Keratinocyte (primary cell): Measurements from ENCODE around the gene CIROP. TPM values are rescaled to one million over a fixed set of nuclear protein-coding genes. Genes with fewer than 3 reads are reported as not detected.

Experiments
- DNase-seq: peaks from one replicate; pipeline ENCODE4 v3.0.0-alpha.2; 2011; ENCODE audit warnings: low read depth, missing footprints, low spot score
- FAIRE-seq: peaks from 2 replicates; lab custom pipeline; 2011; peaks lifted over from hg19 to GRCh38; lab: Jason Lieb, UNC
- H2AFZ ChIP-seq: 2 replicates; pipeline ENCODE4 v1.6.0; 2012; ENCODE audit warnings: low read length, control low read depth, inconsistent platforms; ENCODE audit not compliant: control insufficient read depth
- H3K27ac ChIP-seq: 2 replicates; pipeline ENCODE4 v1.5.1; 2011; ENCODE audit warnings: low read length; ENCODE audit not compliant: control insufficient read depth, insufficient read depth
- H3K27me3 ChIP-seq: 3 replicates; pipeline ENCODE4 v1.6.0; 2011; ENCODE audit warnings: low read length; ENCODE audit not compliant: control insufficient read depth, insufficient read depth; ENCODE audit errors: extremely low read depth
- H3K36me3 ChIP-seq, 2 experiments: 2 replicates in 1 of 2; 3 replicates in 1 of 2; pipeline ENCODE4 v1.5.1; 2011; ENCODE audit warnings: low read length in 2 of 2, mild to moderate bottlenecking in 1 of 2; ENCODE audit not compliant: control insufficient read depth in 2 of 2, insufficient read depth in 2 of 2; ENCODE audit errors: extremely low read depth in 1 of 2
- H3K4me1 ChIP-seq: 3 replicates; pipeline ENCODE4 v1.5.1; 2011; ENCODE audit warnings: low read length; ENCODE audit not compliant: control insufficient read depth, insufficient read depth; ENCODE audit errors: extremely low read depth
- H3K4me2 ChIP-seq: 3 replicates; pipeline ENCODE4 v1.6.0; 2011; ENCODE audit warnings: low read depth, low read length; ENCODE audit not compliant: control insufficient read depth, insufficient read depth; ENCODE audit errors: extremely low read depth
- H3K4me3 ChIP-seq, 3 experiments: fragments of 200-600 bp in 1 of 3; sonication (generic) in 1 of 3; 2 replicates in 2 of 3; 3 replicates in 1 of 3; pipeline ENCODE4 v1.5.1; 2011 to 2016; ENCODE audit warnings: low read length in 3 of 3, mild to moderate bottlenecking in 3 of 3, control low read depth in 2 of 3, inconsistent platforms in 1 of 3, low read depth in 1 of 3, mixed read lengths in 1 of 3, mixed run types in 1 of 3, moderate library complexity in 1 of 3; ENCODE audit not compliant: control insufficient read depth in 2 of 3, insufficient read depth in 2 of 3; ENCODE audit errors: extremely low read depth in 1 of 3
- H3K79me2 ChIP-seq: 2 replicates; pipeline ENCODE4 v1.6.0; 2012; ENCODE audit warnings: low read length; ENCODE audit not compliant: control insufficient read depth, insufficient read depth
- H3K9ac ChIP-seq: 3 replicates; pipeline ENCODE4 v1.6.0; 2011; ENCODE audit warnings: low read length; ENCODE audit not compliant: control insufficient read depth, insufficient read depth; ENCODE audit errors: extremely low read depth
- H3K9me1 ChIP-seq: 3 replicates; pipeline ENCODE4 v1.6.0; 2011; ENCODE audit warnings: low read length; ENCODE audit not compliant: control insufficient read depth, insufficient read depth; ENCODE audit errors: extremely low read depth
- H3K9me3 ChIP-seq: 2 replicates; pipeline ENCODE4 v1.5.1; 2012; ENCODE audit warnings: low read depth, low read length; ENCODE audit not compliant: control insufficient read depth
- H4K20me1 ChIP-seq: 3 replicates; pipeline ENCODE4 v1.6.0; 2011; ENCODE audit warnings: low read length; ENCODE audit not compliant: control insufficient read depth, insufficient read depth; ENCODE audit errors: extremely low read depth
- CTCF ChIP-seq, 3 experiments: IDR thresholded peaks in 1 of 3; conservative IDR thresholded peaks in 1 of 3; optimal IDR thresholded peaks in 1 of 3; 2 replicates in 2 of 3; 3 replicates in 1 of 3; pipeline versions ENCODE3 to v1.5.1; 2011; ENCODE audit warnings: low read length in 3 of 3, mild to moderate bottlenecking in 3 of 3, moderate library complexity in 2 of 3, control low read depth in 1 of 3, inconsistent platforms in 1 of 3; ENCODE audit not compliant: insufficient read depth in 2 of 3; ENCODE audit errors: extremely low read depth in 1 of 3
- EZH2 ChIP-seq: IDR thresholded peaks from one replicate; pipeline ENCODE4 v1.6.1; 2012; ENCODE audit warnings: inconsistent platforms, mild to moderate bottlenecking, low read length, moderate library complexity
- dilution Hi-C: fragments of 300-500 bp; cut with MboI; formaldehyde crosslinking; loops from one replicate; pipeline ENCODE4 v1.7.0; 2020; ENCODE audit warnings: low sequenced_read_pairs; ENCODE audit not compliant: extremely low pct_ligation_motif_present
- polyA plus RNA-seq, 5 experiments: library from polyadenylated mRNA; depleted of rRNA in 3 of 5; stranded (reverse) in 3 of 5; stranded (forward) in 1 of 5; unstranded in 1 of 5; fragments of >200 nt; gene quantifications; 1 replicate in 1 of 5; 2 replicates in 3 of 5; 3 replicates in 1 of 5; pipeline versions ENCODE4 v1.2.1 to v1.2.3, GENCODE V29; 2011 to 2012; ENCODE audit warnings: missing spikeins in 2 of 5, low read depth in 1 of 5, low replicate concordance in 1 of 5

CIROP gene
- polyA plus RNA-seq, 1 donor (not counting 4 experiments of a cell fraction or from before 2014, with no cell fraction given): not detected

- DNase-seq (no peak), FAIRE-seq (no peak)
- H3K4me3 ChIP-seq: no peak overlapping the region
- no peak overlapping the region for H2AFZ ChIP-seq
- H3K9me1 ChIP-seq: no peaks in the 10 kb centered on the region
- dilution Hi-C loops: no loop called here
- no peak overlapping the region for H3K4me2 ChIP-seq
- no peak overlapping the region for H3K27ac ChIP-seq
- no peaks in the 10 kb centered on the region for H3K27me3 ChIP-seq
- H3K79me2 ChIP-seq: no peaks in the 10 kb centered on the region
- H3K9me3 ChIP-seq: no peaks in the 10 kb centered on the region
- no peak overlapping the region for H3K9ac ChIP-seq
- no peaks in the 10 kb centered on the region for H4K20me1 ChIP-seq
- peaks cover 23% of the 10 kb centered on the region for H3K4me1 ChIP-seq
- TF ChIP-seq EZH2 (no peak), CTCF (optimal IDR thresholded peaks at IDR 0.05 in 1 of 3, IDR thresholded peaks at IDR 0.05 in 1 of 3, conservative IDR thresholded peaks at IDR 0.05 in 1 of 3; ENCODE audit: extremely low read depth in 1 of 3, insufficient read depth in 2 of 3, low read length in 3 of 3) (no peak)
- peaks cover 6 to 12% of the 10 kb centered on the region in 2 experiments for H3K36me3 ChIP-seq
Measured at GRCh38 chr14:23130871-23131270, 26.1 kb upstream of the CIROP start.

- no peak for TF ChIP-seq EZH2
- TF ChIP-seq CTCF (optimal IDR thresholded peaks at IDR 0.05 in 1 of 3, IDR thresholded peaks at IDR 0.05 in 1 of 3, conservative IDR thresholded peaks at IDR 0.05 in 1 of 3; ENCODE audit: extremely low read depth in 1 of 3, insufficient read depth in 2 of 3, low read length in 3 of 3): no peak
- FAIRE-seq: peak; percentile 69
- dilution Hi-C loops: no loop called here
- Histone ChIP-seq H3K79me2 (no peaks in the 10 kb centered on the region), H3K9me1 (no peaks in the 10 kb centered on the region), H3K27me3 (no peaks in the 10 kb centered on the region), H3K4me3 (no peak overlapping the region), H3K36me3 (peaks cover 6 to 12% of the 10 kb centered on the region in 2 experiments), H3K9ac (no peak overlapping the region), H3K4me2 (peak overlapping the region; percentile 29), H3K4me1 (peaks cover 23% of the 10 kb centered on the region), H3K27ac (peak overlapping the region; percentile 55), H4K20me1 (no peaks in the 10 kb centered on the region), H2AFZ (peak overlapping the region; percentile 37), H3K9me3 (no peaks in the 10 kb centered on the region)
- no peak for DNase-seq
Measured at GRCh38 chr14:23129759-23130316, 25.0 kb upstream of the CIROP start.
